Spleen (tissue), 11 donors: ENCODE measurements around the gene CCNI2. TPM values are rescaled to one million over a fixed set of nuclear protein-coding genes. Genes with fewer than 3 reads are reported as not detected.

Experiments used
- DNase-seq: peaks from one replicate; pipeline ENCODE4 v3.0.0-alpha.2; 2020
- H3K27ac ChIP-seq, 8 donors: fragments of 200-600 bp; sonication (generic) in 7 of 8; 1 replicate in 4 of 8; 2 replicates in 4 of 8; pipeline versions ENCODE4 v1.5.0 to v1.8.0; 2016 to 2021; ENCODE audit warnings: inconsistent platforms in 4 of 8, mild to moderate bottlenecking in 4 of 8, moderate library complexity in 1 of 8
- H3K27me3 ChIP-seq, 7 donors: fragments of 200-600 bp; sonication (generic) in 6 of 7; replicated peaks in 1 of 7; 1 replicate in 4 of 7; 2 replicates in 3 of 7; pipeline versions ENCODE4 v1.5.0 to v1.8.0; 2016 to 2021; ENCODE audit warnings: inconsistent platforms in 3 of 7, mild to moderate bottlenecking in 1 of 7
- H3K36me3 ChIP-seq, 6 donors: fragments of 200-600 bp; sonication (generic) in 5 of 6; 1 replicate in 4 of 6; 2 replicates in 2 of 6; pipeline versions ENCODE4 v1.5.0 to v1.8.0; 2016 to 2021; ENCODE audit warnings: inconsistent platforms in 2 of 6
- H3K4me1 ChIP-seq, 6 donors: fragments of 200-600 bp; sonication (generic) in 5 of 6; 1 replicate in 3 of 6; 2 replicates in 3 of 6; pipeline versions ENCODE4 v1.5.0 to v1.8.0; 2016 to 2021; ENCODE audit warnings: inconsistent platforms in 3 of 6
- H3K4me3 ChIP-seq, 8 donors: fragments of 200-600 bp; sonication (generic) in 7 of 8; 1 replicate in 4 of 8; 2 replicates in 4 of 8; pipeline versions ENCODE4 v1.5.0 to v1.8.0; 2016 to 2021; ENCODE audit warnings: inconsistent platforms in 4 of 8, mild to moderate bottlenecking in 4 of 8, moderate library complexity in 2 of 8
- H3K9me3 ChIP-seq, 8 donors: fragments of 200-600 bp; sonication (generic) in 7 of 8; 1 replicate in 4 of 8; 2 replicates in 4 of 8; pipeline versions ENCODE4 v1.5.0 to v1.8.0; 2016 to 2021; ENCODE audit warnings: inconsistent platforms in 4 of 8
- POLR2A ChIP-seq, 3 donors: fragments of 450-650 bp; IDR thresholded peaks; one replicate each; pipeline ENCODE4 v1.5.1; 2017; ENCODE audit warnings: antibody characterized with exemption in 3 of 3, mild to moderate bottlenecking in 1 of 3
- POLR2AphosphoS5 ChIP-seq, 3 donors: sonication (generic); formaldehyde crosslinking; IDR thresholded peaks; one replicate each; pipeline ENCODE4 v1.5.1; 2017; ENCODE audit warnings: antibody characterized with exemption in 3 of 3
- WGBS, 5 donors: extraction: QIAGEN DNeasy Blood & Tissue Kit in 3 of 5; methylation state at CpG; one replicate each; pipeline versions ENCODE4 v1.1.5 to v1.1.7; 2013 to 2018; 5-methylcytosine and 5-hydroxymethylcytosine counted together
- intact Hi-C: fragments of 100-400 bp; cut with DNase I; formaldehyde crosslinking; loops from one replicate; pipeline ENCODE4 v1.15.0; 2023; ENCODE audit warnings: low total_unique reads
- polyA plus RNA-seq, 3 donors: library from polyadenylated mRNA; stranded (reverse); fragments of 200-250 nt; gene quantifications; one replicate each; pipeline ENCODE4 v1.2.1, GENCODE V29; 2013
- total RNA-seq, 7 donors: library from RNA; depleted of rRNA in 3 of 7; stranded (reverse); fragments of >200 nt in 3 of 7; fragmentation: NEBNext Ultra II Directional in 4 of 7; extraction: Animal tissue kit (Norgen Biotek cat#: 25700) in 4 of 7; gene quantifications; one replicate each; pipeline versions ENCODE4 v1.1.0 to v1.2.1, GENCODE V29; 2016 to 2021
- TF ChIP-seq, protein P1 (sequence below), 11 experiments: fragments of 200-600 bp in 7 of 11; fragments of 450-650 bp in 4 of 11; sonication (generic) in 4 of 11; IDR thresholded peaks in 8 of 11; conservative IDR thresholded peaks in 3 of 11; 1 replicate in 7 of 11; 2 replicates in 4 of 11; pipeline versions ENCODE4 v1.4.0 to v1.8.0; 2016 to 2021; ENCODE audit warnings: antibody characterized with exemption in 11 of 11, inconsistent platforms in 4 of 11, mild to moderate bottlenecking in 1 of 11
- donor health status: healthy with polysubstance abuse.
- donor health status: DM: no; HTN: no; CAD: no; lungs with moderate emphysema.
- donor health status: DM: no; HTN: no; CAD: no.
- donor health status: Bipolar disorder and iron deficiency.
- donor health status: healthy.
- donor health status: DM: no; HTN: no; CAD: no.
- donor health status: DM: yes; HTN: yes; CAD: no.

Gene CCNI2
- total and polyA plus RNA-seq, 10 donors, result 0.19 to 5.2 (median 0.98) TPM

DNA sequence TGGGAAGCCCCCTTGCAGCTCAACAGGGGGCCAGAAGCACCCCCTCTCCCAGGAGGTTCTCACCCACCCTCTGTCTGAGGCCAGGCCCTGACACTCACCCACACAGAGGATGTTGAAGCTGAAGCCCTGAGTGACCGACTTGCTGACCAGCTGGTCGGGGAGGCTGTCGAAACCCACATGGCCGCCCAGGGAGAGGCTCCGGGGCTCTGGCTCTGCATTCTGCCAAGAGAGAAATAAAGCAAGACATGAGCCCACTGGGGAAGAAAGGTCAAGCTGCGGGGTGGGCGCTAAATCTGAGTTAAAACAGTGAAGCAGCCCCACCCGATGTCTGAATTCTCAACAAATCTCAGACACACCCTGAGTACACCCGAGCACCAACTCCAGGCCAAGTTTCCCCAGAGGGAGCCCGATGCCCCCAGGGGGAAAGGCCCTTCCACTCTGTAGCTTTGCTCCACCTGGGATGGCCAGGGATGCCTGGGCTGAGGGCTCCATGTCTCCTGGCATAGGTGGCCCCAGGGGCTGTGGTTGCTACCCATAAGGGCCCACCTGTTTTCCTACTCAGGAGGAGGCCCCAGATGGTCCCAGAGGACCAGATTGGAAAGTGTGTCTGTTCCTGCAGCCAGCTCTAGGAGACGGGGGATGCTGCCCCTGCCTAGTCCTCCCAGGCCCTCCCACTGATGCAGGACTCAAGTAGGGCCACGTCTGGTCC is 18.2 kb downstream of the CCNI2 start:
- Histone ChIP-seq H3K36me3 (peaks cover 0 to 49% (median 19%) of the 10 kb centered on the region in 6 donors), H3K27ac (no peak overlapping the region), H3K4me1 (peaks cover 0 to 15% (median under 1%) of the 10 kb centered on the region in 6 donors), H3K4me3 (no peak overlapping the region), H3K9me3 (no peaks in the 10 kb centered on the region), H3K27me3 (no peaks in the 10 kb centered on the region)
- intact Hi-C loops, result no loop called here
- TF ChIP-seq POLR2A (IDR thresholded peaks at IDR 0.05), result no peak
- no peak for TF ChIP-seq POLR2AphosphoS5 (IDR thresholded peaks at IDR 0.05)
- TF ChIP-seq, protein P1, sequence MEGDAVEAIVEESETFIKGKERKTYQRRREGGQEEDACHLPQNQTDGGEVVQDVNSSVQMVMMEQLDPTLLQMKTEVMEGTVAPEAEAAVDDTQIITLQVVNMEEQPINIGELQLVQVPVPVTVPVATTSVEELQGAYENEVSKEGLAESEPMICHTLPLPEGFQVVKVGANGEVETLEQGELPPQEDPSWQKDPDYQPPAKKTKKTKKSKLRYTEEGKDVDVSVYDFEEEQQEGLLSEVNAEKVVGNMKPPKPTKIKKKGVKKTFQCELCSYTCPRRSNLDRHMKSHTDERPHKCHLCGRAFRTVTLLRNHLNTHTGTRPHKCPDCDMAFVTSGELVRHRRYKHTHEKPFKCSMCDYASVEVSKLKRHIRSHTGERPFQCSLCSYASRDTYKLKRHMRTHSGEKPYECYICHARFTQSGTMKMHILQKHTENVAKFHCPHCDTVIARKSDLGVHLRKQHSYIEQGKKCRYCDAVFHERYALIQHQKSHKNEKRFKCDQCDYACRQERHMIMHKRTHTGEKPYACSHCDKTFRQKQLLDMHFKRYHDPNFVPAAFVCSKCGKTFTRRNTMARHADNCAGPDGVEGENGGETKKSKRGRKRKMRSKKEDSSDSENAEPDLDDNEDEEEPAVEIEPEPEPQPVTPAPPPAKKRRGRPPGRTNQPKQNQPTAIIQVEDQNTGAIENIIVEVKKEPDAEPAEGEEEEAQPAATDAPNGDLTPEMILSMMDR (IDR thresholded peaks at IDR 0.05 in 8 of 11, conservative IDR thresholded peaks at IDR 0.05 in 3 of 11), result no peak
- WGBS, 5 donors, result 85 to 95% (median 92%) methylated on average over 10 to 12 of the region's 12 CpGs
- DNase-seq, result peak; percentile 48

DNA sequence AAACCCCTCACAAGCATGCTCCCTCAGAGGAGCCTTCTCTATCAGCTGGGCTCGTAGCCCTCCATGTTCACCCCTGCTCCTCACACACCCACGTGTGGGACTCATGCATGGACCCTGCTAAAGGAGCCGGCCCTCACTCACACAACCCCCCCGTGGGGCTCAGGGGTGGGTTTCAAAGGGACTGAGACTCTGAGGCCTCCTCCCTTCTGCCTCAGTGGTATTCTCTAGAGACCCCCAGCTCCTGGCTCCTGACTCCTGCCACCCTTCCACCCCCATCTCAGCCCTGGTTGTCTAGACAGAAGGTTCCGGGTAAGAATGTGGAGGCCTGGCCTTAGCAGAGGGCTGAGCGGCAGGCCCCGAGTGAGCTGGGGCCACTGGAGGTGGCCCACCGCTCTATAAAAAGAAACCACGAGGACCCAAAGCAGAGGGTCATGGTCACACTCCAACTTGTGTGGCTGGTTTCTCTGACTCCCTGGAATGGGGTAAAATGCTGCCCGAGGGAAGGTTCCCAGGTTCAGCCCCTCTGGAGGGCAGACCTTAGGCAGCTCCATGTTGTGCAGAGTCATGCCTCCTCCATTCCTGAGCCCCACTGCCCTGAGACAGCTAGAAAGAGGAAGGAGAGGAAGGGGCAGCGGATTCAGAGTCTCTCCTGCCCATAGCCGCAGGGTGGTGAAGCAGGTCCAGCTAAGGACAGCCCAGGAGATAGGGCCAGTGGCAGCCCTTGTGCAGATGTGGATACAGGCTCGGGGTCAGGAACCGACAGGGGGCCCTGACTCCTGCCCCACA is 19.0 kb downstream of the CCNI2 start:
- TF ChIP-seq, protein P1 (IDR thresholded peaks at IDR 0.05 in 8 of 11, conservative IDR thresholded peaks at IDR 0.05 in 3 of 11), result no peak
- no peak for TF ChIP-seq POLR2AphosphoS5 (IDR thresholded peaks at IDR 0.05)
- Histone ChIP-seq H3K4me3 (no peak overlapping the region), H3K9me3 (no peaks in the 10 kb centered on the region), H3K27me3 (no peaks in the 10 kb centered on the region), H3K4me1 (peaks cover 0 to 22% (median 2%) of the 10 kb centered on the region in 6 donors), H3K36me3 (peaks cover 0 to 41% (median 12%) of the 10 kb centered on the region in 6 donors), H3K27ac (no peak overlapping the region)
- WGBS, 5 donors, result 88 to 95% (median 91%) methylated on average over 12 to 14 of the region's 14 CpGs
- intact Hi-C loops, result no loop called here
- no peak for DNase-seq

- H3K27ac ChIP-seq, result no peak overlapping the region
- H3K36me3 ChIP-seq, result peaks cover 0 to 36% (median 12%) of the 10 kb centered on the region in 6 donors
- no peaks in the 10 kb centered on the region for H3K9me3 ChIP-seq
- peaks cover 0 to 27% (median 4%) of the 10 kb centered on the region in 6 donors for H3K4me1 ChIP-seq
- intact Hi-C loops, result no loop called here
- no peaks in the 10 kb centered on the region for H3K27me3 ChIP-seq
- TF ChIP-seq POLR2AphosphoS5 (IDR thresholded peaks at IDR 0.05), result no peak
- TF ChIP-seq, protein P1 (IDR thresholded peaks at IDR 0.05 in 8 of 11, conservative IDR thresholded peaks at IDR 0.05 in 3 of 11), result no peak
- no peak for TF ChIP-seq POLR2A (IDR thresholded peaks at IDR 0.05)
- no peak for DNase-seq
- 75 to 100% (median 94%) methylated on average over 1 of the region's 1 CpG for WGBS, 5 donors
- H3K4me3 ChIP-seq, result no peak overlapping the region
Observed at GRCh38 chr5:132766806-132767055, 19.5 kb downstream of the CCNI2 start.

- Histone ChIP-seq H3K9me3 (no peaks in the 10 kb centered on the region), H3K4me3 (no peak overlapping the region), H3K36me3 (peaks cover 0 to 32% (median 12%) of the 10 kb centered on the region in 6 donors), H3K4me1 (peaks cover 0 to 31% (median 6%) of the 10 kb centered on the region in 6 donors), H3K27me3 (no peaks in the 10 kb centered on the region), H3K27ac (no peak overlapping the region)
- TF ChIP-seq POLR2A (IDR thresholded peaks at IDR 0.05), result no peak
- no peak for TF ChIP-seq POLR2AphosphoS5 (IDR thresholded peaks at IDR 0.05)
- TF ChIP-seq, protein P1 (IDR thresholded peaks at IDR 0.05 in 8 of 11, conservative IDR thresholded peaks at IDR 0.05 in 3 of 11), result no peak
- intact Hi-C loops, result no loop called here
- DNase-seq, result no peak
- 67 to 80% (median 73%) methylated on average over 2 of the region's 2 CpGs for WGBS, 5 donors
Observed at GRCh38 chr5:132767150-132767549, 19.9 kb downstream of the CCNI2 start.
